ENCODE measurements around the gene TMEM109.

Gene TMEM109

DNA sequence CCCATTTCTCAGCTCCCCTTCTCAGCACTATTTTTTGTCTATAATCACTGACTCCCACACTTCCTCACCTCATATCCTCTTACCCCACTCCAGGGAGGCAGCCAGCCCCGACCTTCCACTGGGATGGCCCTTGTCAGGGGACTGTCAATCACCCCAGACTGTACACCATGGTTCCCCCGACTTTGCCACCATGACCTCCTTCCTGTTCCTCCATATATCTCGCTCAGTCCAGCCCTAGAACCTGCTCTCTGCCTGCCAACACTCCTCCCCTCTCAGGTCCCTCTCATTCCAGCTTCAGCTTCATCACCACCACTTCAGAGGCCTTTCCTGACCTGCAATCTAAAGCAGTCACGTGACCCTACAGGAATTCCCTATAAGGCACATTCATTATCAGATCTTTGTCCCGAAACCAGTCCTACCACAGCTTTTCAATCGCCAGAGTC lies 24.1 kb upstream of the TMEM109 start:
- Histone ChIP-seq H3K79me2 (no peaks in the 10 kb centered on the region), H3K27me3 (ENCODE audit: control insufficient read depth, insufficient read depth, low read length) (no peaks in the 10 kb centered on the region), H3K4me1 (peaks cover 33% of the 10 kb centered on the region), H2AFZ (no peak overlapping the region), H3K4me2 (ENCODE audit: low read length) (peak overlapping the region; percentile 26), H3K27ac (peak overlapping the region; percentile 94), H3K4me3 (ENCODE audit: low read depth, low read length) (peak overlapping the region; percentile 11), H3K9me3 (ENCODE audit: control insufficient read depth, low read length) (no peaks in the 10 kb centered on the region), H3K9ac (no peak overlapping the region), H3K36me3 (ENCODE audit: control insufficient read depth, insufficient read depth, low read length) (no peaks in the 10 kb centered on the region)
- TF ChIP-seq, protein P1, sequence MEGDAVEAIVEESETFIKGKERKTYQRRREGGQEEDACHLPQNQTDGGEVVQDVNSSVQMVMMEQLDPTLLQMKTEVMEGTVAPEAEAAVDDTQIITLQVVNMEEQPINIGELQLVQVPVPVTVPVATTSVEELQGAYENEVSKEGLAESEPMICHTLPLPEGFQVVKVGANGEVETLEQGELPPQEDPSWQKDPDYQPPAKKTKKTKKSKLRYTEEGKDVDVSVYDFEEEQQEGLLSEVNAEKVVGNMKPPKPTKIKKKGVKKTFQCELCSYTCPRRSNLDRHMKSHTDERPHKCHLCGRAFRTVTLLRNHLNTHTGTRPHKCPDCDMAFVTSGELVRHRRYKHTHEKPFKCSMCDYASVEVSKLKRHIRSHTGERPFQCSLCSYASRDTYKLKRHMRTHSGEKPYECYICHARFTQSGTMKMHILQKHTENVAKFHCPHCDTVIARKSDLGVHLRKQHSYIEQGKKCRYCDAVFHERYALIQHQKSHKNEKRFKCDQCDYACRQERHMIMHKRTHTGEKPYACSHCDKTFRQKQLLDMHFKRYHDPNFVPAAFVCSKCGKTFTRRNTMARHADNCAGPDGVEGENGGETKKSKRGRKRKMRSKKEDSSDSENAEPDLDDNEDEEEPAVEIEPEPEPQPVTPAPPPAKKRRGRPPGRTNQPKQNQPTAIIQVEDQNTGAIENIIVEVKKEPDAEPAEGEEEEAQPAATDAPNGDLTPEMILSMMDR (IDR thresholded peaks at IDR 0.05) = no peak

DNA sequence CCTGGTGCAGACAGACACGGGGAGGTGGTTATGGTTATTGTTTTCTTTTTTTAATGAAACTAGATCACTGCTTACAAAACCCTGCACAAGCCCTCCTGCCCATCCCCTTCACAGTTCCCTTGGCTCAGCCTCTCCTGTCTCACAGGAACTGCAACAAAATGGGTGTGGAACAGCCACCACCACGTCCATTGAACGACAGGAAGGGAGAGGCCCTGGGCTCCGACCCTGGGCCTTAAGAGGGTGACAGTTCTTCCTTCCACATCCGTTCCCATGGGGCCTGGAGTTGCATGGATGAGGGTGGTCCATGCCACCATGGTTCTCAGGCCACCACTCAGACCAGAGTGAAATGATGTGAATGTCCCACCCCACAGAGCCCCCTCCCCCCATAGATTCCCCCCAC lies 23.3 kb upstream of the TMEM109 start:
- Histone ChIP-seq H3K9me3 (ENCODE audit: control insufficient read depth, low read length) (no peaks in the 10 kb centered on the region), H2AFZ (no peak overlapping the region), H3K79me2 (no peaks in the 10 kb centered on the region), H3K9ac (no peak overlapping the region), H3K36me3 (ENCODE audit: control insufficient read depth, insufficient read depth, low read length) (no peaks in the 10 kb centered on the region), H3K27ac (peak overlapping the region; percentile 94), H3K4me1 (peaks cover 33% of the 10 kb centered on the region), H3K27me3 (ENCODE audit: control insufficient read depth, insufficient read depth, low read length) (no peaks in the 10 kb centered on the region), H3K4me3 (ENCODE audit: low read depth, low read length) (no peak overlapping the region), H3K4me2 (ENCODE audit: low read length) (no peak overlapping the region)
- TF ChIP-seq, protein P1 (IDR thresholded peaks at IDR 0.05) = no peak

DNA sequence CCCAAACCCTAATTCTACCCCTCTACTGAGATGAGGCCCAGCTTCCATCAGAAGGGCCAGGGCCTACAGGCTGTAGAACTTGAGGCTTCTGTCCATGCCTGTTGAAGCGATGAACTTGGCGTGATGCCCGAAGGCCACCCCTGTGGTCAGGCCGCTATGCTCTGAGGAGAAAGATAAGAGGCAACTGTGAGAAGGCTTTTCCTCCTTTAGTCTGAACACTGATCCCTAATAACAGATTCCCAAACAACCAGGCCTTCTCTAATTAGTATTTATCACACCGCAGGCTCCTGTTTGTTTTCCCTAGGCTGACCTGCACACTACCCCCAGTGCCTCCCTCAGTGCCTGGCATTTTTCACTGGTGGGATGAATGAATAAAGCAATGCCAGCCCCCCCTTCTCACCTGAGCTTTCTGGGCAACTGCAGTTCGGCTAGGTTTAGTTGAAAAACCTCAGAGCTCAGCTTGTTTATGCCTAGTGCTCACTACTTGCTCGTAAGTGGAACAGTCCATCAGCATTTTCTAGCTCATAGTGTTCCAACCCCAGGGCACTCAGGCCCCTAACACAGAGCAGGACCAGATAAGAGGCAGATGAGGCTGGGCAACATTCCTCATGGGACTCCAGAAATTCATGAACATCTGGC lies 22.7 kb upstream of the TMEM109 start:
- Histone ChIP-seq H3K27me3 (ENCODE audit: control insufficient read depth, insufficient read depth, low read length) (no peaks in the 10 kb centered on the region), H3K4me3 (ENCODE audit: low read depth, low read length) (peak overlapping the region; percentile 5), H3K36me3 (ENCODE audit: control insufficient read depth, insufficient read depth, low read length) (no peaks in the 10 kb centered on the region), H3K9ac (no peak overlapping the region), H3K4me1 (peaks cover 33% of the 10 kb centered on the region), H2AFZ (no peak overlapping the region), H3K79me2 (peaks cover 1% of the 10 kb centered on the region), H3K4me2 (ENCODE audit: low read length) (no peak overlapping the region), H3K27ac (peak overlapping the region; percentile 94), H3K9me3 (ENCODE audit: control insufficient read depth, low read length) (no peaks in the 10 kb centered on the region)
- TF ChIP-seq, protein P1 (IDR thresholded peaks at IDR 0.05) = no peak

DNA sequence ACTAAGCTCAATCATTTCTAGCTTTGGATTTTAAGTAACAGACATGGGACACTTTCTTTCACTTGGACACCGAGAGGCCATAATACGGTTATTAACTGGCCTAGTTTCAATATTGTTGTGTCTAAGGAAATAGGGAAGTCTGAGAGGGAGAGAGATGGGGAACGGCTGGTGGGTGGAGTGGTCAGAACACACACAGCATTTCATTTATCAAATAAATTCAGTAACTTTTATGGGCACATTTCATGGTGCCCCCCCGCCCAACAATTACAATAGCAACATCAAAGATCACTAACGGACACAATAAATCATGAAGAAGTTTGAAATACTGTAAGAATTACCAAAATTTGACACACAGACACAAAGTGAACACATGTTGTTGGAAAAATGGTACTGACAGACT lies 18.3 kb upstream of the TMEM109 start:
- no peak overlapping the region for H3K4me3 ChIP-seq (ENCODE audit: low read depth, low read length)
- no peaks in the 10 kb centered on the region for H3K27me3 ChIP-seq (ENCODE audit: control insufficient read depth, insufficient read depth, low read length)
- no peak overlapping the region for H2AFZ ChIP-seq
- no peak overlapping the region for H3K4me2 ChIP-seq (ENCODE audit: low read length)
- peaks cover 14% of the 10 kb centered on the region for H3K79me2 ChIP-seq
- H3K36me3 ChIP-seq (ENCODE audit: control insufficient read depth, insufficient read depth, low read length) = no peaks in the 10 kb centered on the region
- no peak overlapping the region for H3K9ac ChIP-seq
- H3K4me1 ChIP-seq = peaks cover 8% of the 10 kb centered on the region
- H3K27ac ChIP-seq = no peak overlapping the region
- TF ChIP-seq, protein P1 (IDR thresholded peaks at IDR 0.05) = no peak
- no peaks in the 10 kb centered on the region for H3K9me3 ChIP-seq (ENCODE audit: control insufficient read depth, low read length)

DNA sequence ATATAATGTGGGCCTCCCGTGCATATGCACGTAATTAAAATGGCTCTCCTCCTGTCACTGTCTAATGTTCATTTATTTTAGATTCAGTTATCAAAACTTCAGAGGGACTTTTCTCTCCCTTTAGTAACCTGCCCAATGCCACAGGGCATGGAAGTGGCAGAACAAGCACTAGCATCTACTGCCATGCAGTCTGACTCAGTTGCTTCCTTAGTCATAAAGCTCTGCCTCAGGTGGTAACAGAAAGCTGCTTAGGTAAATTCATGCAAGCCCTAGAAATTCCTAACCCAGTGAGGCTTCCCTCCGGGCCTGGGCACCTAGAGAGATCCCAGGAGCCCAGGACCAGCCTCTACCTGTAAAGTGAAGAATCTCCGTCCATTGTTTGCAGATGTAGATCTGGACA lies 16.5 kb upstream of the TMEM109 start:
- H3K36me3 ChIP-seq (ENCODE audit: control insufficient read depth, insufficient read depth, low read length) = no peaks in the 10 kb centered on the region
- no peak overlapping the region for H3K4me2 ChIP-seq (ENCODE audit: low read length)
- H3K4me1 ChIP-seq = no peaks in the 10 kb centered on the region
- H3K9me3 ChIP-seq (ENCODE audit: control insufficient read depth, low read length) = no peaks in the 10 kb centered on the region
- H3K4me3 ChIP-seq (ENCODE audit: low read depth, low read length) = no peak overlapping the region
- H2AFZ ChIP-seq = no peak overlapping the region
- no peak overlapping the region for H3K9ac ChIP-seq
- no peaks in the 10 kb centered on the region for H3K27me3 ChIP-seq (ENCODE audit: control insufficient read depth, insufficient read depth, low read length)
- TF ChIP-seq, protein P1 (IDR thresholded peaks at IDR 0.05) = no peak
- H3K79me2 ChIP-seq = peaks cover 14% of the 10 kb centered on the region
- H3K27ac ChIP-seq = no peak overlapping the region

Data from parathyroid adenoma (tissue), 2 donors.